SK-N-SH treated with all-trans-retinoic acid at 6 μM for 48 hours (cell line): ENCODE data around the gene HCFC1R1.
A peak's percentile ranks its signal among the peaks of the same experiment; 100 is the strongest.

ENCODE experiments used
- ATAC-seq: fragments of 200-7000 bp; cut with Tn5 transposase; 3 replicates; pipeline ENCODE4 v1.9.1; 2020; ENCODE audit warnings: mild to moderate bottlenecking, moderate library complexity
- ARNTL ChIP-seq: fragments of 450-650 bp; formaldehyde crosslinking; IDR thresholded peaks from 2 replicates; pipeline ENCODE4 v1.5.0; 2020; ENCODE audit warnings: low read depth, mild to moderate bottlenecking, moderate library complexity, borderline replicate concordance
- BACH2 ChIP-seq: fragments of 250-450 bp; sonication (Bioruptor Pico); IDR thresholded peaks from 2 replicates; pipeline ENCODE4 v1.9.0; 2021; ENCODE audit warnings: mild to moderate bottlenecking, borderline replicate concordance
- CSDC2 ChIP-seq: fragments of 250-450 bp; sonication (Bioruptor Pico); IDR thresholded peaks from 2 replicates; pipeline ENCODE4 v1.5.0; 2020; ENCODE audit warnings: mild to moderate bottlenecking, moderate library complexity
- GLIS3 ChIP-seq: fragments of 250-450 bp; sonication (Bioruptor Pico); IDR thresholded peaks from 2 replicates; pipeline ENCODE4 v1.5.0; 2020; ENCODE audit warnings: mild to moderate bottlenecking, moderate library complexity
- ISL1 ChIP-seq: fragments of 250-450 bp; sonication (Bioruptor Pico); IDR thresholded peaks from 2 replicates; pipeline ENCODE4 v2.1.2; 2022; ENCODE audit warnings: mild to moderate bottlenecking, moderate library complexity
- OSR1 ChIP-seq: fragments of 250-450 bp; sonication (Bioruptor Pico); IDR thresholded peaks from 2 replicates; pipeline ENCODE4 v1.8.0; 2022; ENCODE audit warnings: moderate library complexity, mild to moderate bottlenecking, inconsistent platforms
- PPARA ChIP-seq: fragments of 250-450 bp; sonication (Bioruptor Pico); IDR thresholded peaks from 2 replicates; pipeline ENCODE4 v1.5.0; 2020; ENCODE audit warnings: mild to moderate bottlenecking, borderline replicate concordance
- SNAI2 ChIP-seq: fragments of 250-450 bp; sonication (Bioruptor Pico); IDR thresholded peaks from 2 replicates; pipeline ENCODE4 v1.5.0; 2020; ENCODE audit warnings: mild to moderate bottlenecking, moderate library complexity
- TCF4 ChIP-seq: fragments of 250-450 bp; sonication (Bioruptor Pico); IDR thresholded peaks from 2 replicates; pipeline ENCODE4 v1.8.0; 2021; ENCODE audit warnings: mild to moderate bottlenecking, moderate library complexity, borderline replicate concordance
- TOX ChIP-seq: fragments of 250-450 bp; sonication (Bioruptor Pico); IDR thresholded peaks from 2 replicates; pipeline ENCODE4 v1.8.0; 2021; ENCODE audit warnings: mild to moderate bottlenecking, moderate library complexity, borderline replicate concordance
- ZC3H10 ChIP-seq: fragments of 250-450 bp; sonication (Bioruptor Pico); IDR thresholded peaks from 2 replicates; pipeline ENCODE4 v1.5.1; 2021; ENCODE audit warnings: mild to moderate bottlenecking, moderate library complexity
- ZFP3 ChIP-seq: fragments of 250-450 bp; sonication (Bioruptor Pico); IDR thresholded peaks from 2 replicates; pipeline ENCODE4 v1.5.0; 2020; ENCODE audit warnings: mild to moderate bottlenecking, moderate library complexity
- ZFP30 ChIP-seq: fragments of 450-650 bp; formaldehyde crosslinking; IDR thresholded peaks from 2 replicates; pipeline ENCODE4 v1.5.0; 2022; ENCODE audit warnings: mild to moderate bottlenecking, moderate library complexity
- ZNF565 ChIP-seq: fragments of 450-650 bp; formaldehyde crosslinking; conservative IDR thresholded peaks from 2 replicates; pipeline ENCODE4 v1.5.0; 2020; ENCODE audit warnings: low read depth, mild to moderate bottlenecking, moderate library complexity
- ZNF70 ChIP-seq: fragments of 450-650 bp; formaldehyde crosslinking; IDR thresholded peaks from 2 replicates; pipeline ENCODE4 v1.5.0; 2020; ENCODE audit warnings: mild to moderate bottlenecking, moderate library complexity
- ZNF8 ChIP-seq: fragments of 450-650 bp; formaldehyde crosslinking; IDR thresholded peaks from 2 replicates; pipeline ENCODE4 v1.5.0; 2020; ENCODE audit warnings: mild to moderate bottlenecking, moderate library complexity
- TF ChIP-seq, protein P1 (sequence below): fragments of 250-450 bp; sonication (Bioruptor Pico); IDR thresholded peaks from 2 replicates; pipeline ENCODE4 v1.5.1; 2021; ENCODE audit warnings: mild to moderate bottlenecking, moderate library complexity
- TF ChIP-seq, protein P2 (sequence below): fragments of 250-450 bp; sonication (Bioruptor Pico); IDR thresholded peaks from 2 replicates; pipeline ENCODE4 v1.5.1; 2020; ENCODE audit warnings: low read depth, mild to moderate bottlenecking, moderate library complexity
- TF ChIP-seq, protein P3 (sequence below): fragments of 250-450 bp; sonication (Bioruptor Pico); IDR thresholded peaks from 2 replicates; pipeline ENCODE4 v1.8.0; 2021; ENCODE audit warnings: low read depth, mild to moderate bottlenecking, moderate library complexity, borderline replicate concordance
- TF ChIP-seq, protein P4 (sequence below): fragments of 250-450 bp; sonication (Bioruptor Pico); IDR thresholded peaks from 2 replicates; pipeline ENCODE4 v1.5.0; 2020; ENCODE audit warnings: mild to moderate bottlenecking, moderate library complexity
- TF ChIP-seq, protein P5 (sequence below): fragments of 250-450 bp; sonication (Bioruptor Pico); IDR thresholded peaks from 2 replicates; pipeline ENCODE4 v1.8.0; 2020; ENCODE audit warnings: mild to moderate bottlenecking, moderate library complexity, borderline replicate concordance

The HCFC1R1 gene

DNA sequence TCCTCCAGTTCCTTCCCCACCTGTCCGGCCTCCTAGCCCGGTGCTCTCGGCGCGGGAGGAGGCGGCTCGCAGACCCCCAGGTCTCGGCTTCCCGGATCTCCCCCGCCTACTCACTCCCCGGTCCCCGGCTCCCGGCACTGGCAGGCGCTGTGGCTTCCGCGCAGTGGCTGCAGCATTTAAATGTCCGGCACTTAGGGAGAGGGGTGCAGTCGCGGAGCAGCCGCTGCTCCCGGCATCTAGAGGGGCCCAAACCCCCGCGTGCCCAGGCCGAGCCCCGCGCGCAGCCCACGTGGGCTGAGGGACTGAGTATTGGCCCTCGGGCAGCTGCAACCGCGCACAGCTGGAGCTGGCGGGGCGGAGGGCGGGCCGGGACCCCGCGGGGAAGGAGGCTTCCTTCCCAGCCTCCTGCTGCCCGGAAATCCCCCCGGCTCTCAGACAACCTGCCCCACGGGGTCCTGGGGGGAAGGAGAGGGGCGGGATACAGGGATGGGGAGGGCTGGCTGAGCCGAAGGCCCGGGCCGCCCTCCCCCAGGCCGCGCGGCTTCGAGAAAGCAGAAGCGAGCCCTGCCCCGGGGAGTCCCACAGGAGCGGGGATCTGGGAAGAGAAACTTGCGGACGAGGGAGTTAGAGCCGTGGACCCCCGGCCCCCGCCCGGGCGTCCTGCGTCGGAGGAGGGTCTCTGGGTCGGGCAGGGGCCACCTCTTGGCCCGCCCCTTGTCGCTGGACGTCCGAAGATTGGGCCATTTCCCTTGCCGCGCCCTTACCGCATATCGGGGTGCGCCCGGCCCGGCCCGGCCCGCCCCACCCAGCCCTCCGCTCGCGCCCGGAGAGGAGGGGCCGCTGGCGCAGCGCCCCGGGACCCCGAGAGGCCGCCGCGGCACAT lies 22.3 kb upstream of the HCFC1R1 start, which contains the start of gene MMP25:
Gene MMP25, plus strand, starts transcription at position 804 of the 883 bp plus-strand sequence. CDS start 357 bp downstream, outside the sequence.
- no peak for TF ChIP-seq GLIS3 (CRISPR knock-in tag)
- no peak for TF ChIP-seq ZNF70 (CRISPR knock-in tag)
- TF ChIP-seq, protein P1, sequence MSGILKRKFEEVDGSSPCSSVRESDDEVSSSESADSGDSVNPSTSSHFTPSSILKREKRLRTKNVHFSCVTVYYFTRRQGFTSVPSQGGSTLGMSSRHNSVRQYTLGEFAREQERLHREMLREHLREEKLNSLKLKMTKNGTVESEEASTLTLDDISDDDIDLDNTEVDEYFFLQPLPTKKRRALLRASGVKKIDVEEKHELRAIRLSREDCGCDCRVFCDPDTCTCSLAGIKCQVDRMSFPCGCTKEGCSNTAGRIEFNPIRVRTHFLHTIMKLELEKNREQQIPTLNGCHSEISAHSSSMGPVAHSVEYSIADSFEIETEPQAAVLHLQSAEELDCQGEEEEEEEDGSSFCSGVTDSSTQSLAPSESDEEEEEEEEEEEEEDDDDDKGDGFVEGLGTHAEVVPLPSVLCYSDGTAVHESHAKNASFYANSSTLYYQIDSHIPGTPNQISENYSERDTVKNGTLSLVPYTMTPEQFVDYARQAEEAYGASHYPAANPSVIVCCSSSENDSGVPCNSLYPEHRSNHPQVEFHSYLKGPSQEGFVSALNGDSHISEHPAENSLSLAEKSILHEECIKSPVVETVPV (CRISPR knock-in tag) = no peak
- TF ChIP-seq ZC3H10 (CRISPR knock-in tag) = no peak
- peak; percentile 50 for ATAC-seq

DNA sequence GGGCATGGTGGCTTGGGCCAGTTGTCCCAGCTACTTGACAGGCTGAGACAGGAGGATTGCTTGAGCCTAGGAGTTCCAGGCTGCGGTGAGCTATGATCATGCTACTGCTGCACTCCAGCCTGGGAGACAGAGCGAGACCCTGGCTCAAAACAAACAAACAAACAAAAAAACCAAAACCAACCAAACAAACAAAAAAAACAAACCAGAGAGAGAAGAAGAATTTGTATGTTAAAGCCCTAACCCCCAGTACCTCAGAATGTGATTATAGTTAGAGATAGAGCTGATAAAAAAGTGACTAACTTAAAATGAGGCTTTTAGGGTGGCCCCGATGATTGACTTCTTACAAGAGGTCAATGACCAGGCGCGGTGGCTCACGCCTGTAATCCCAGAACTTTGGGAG lies 21.0 kb upstream of the HCFC1R1 start:
- TF ChIP-seq OSR1 (CRISPR knock-in tag) (no peak), ZNF70 (CRISPR knock-in tag) (no peak), BACH2 (CRISPR knock-in tag) (no peak), CSDC2 (CRISPR knock-in tag) (no peak), ARNTL (no peak), ZFP3 (CRISPR knock-in tag) (no peak), SNAI2 (no peak)
- TF ChIP-seq, protein P2, sequence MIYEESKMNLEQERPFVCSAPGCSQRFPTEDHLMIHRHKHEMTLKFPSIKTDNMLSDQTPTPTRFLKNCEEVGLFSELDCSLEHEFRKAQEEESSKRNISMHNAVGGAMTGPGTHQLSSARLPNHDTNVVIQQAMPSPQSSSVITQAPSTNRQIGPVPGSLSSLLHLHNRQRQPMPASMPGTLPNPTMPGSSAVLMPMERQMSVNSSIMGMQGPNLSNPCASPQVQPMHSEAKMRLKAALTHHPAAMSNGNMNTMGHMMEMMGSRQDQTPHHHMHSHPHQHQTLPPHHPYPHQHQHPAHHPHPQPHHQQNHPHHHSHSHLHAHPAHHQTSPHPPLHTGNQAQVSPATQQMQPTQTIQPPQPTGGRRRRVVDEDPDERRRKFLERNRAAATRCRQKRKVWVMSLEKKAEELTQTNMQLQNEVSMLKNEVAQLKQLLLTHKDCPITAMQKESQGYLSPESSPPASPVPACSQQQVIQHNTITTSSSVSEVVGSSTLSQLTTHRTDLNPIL (CRISPR knock-in tag) = no peak
- TF ChIP-seq, protein P1 (CRISPR knock-in tag) = no peak
- TF ChIP-seq, protein P3, sequence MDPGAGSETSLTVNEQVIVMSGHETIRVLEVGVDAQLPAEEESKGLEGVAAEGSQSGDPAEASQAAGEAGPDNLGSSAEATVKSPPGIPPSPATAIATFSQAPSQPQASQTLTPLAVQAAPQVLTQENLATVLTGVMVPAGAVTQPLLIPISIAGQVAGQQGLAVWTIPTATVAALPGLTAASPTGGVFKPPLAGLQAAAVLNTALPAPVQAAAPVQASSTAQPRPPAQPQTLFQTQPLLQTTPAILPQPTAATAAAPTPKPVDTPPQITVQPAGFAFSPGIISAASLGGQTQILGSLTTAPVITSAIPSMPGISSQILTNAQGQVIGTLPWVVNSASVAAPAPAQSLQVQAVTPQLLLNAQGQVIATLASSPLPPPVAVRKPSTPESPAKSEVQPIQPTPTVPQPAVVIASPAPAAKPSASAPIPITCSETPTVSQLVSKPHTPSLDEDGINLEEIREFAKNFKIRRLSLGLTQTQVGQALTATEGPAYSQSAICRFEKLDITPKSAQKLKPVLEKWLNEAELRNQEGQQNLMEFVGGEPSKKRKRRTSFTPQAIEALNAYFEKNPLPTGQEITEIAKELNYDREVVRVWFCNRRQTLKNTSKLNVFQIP (CRISPR knock-in tag) = no peak
- ATAC-seq = no peak

DNA sequence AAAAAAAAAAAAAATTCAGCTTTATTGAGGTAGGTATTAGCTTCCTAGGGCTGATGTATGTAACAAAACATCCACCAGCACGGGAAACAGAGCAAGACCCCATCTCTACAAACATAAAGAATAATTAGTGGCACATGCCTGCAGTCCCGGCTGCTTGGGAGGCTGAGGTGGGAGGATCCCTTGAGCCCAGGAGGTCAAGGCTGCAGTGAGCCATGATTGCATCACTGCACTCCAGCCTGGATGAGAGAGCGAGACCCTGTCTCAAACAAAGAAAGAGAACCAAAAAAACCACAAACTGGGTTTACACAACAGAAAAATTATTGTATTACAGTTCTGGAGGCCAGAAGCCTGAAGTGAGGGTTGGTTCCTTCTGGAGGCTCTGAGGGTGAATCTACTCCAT lies 18.6 kb upstream of the HCFC1R1 start:
- ATAC-seq = no peak
- TF ChIP-seq GLIS3 (CRISPR knock-in tag) (no peak), PPARA (CRISPR knock-in tag) (no peak), ZNF8 (no peak), TCF4 (CRISPR knock-in tag) (no peak), ISL1 (CRISPR knock-in tag) (no peak), OSR1 (CRISPR knock-in tag) (no peak), ZFP3 (CRISPR knock-in tag) (no peak), TOX (CRISPR knock-in tag) (no peak), SNAI2 (no peak), ZNF565 (CRISPR knock-in tag) (no peak), BACH2 (CRISPR knock-in tag) (no peak), ZFP30 (no peak), CSDC2 (CRISPR knock-in tag) (no peak)
- TF ChIP-seq, protein P1 (CRISPR knock-in tag) = no peak
- TF ChIP-seq, protein P4, sequence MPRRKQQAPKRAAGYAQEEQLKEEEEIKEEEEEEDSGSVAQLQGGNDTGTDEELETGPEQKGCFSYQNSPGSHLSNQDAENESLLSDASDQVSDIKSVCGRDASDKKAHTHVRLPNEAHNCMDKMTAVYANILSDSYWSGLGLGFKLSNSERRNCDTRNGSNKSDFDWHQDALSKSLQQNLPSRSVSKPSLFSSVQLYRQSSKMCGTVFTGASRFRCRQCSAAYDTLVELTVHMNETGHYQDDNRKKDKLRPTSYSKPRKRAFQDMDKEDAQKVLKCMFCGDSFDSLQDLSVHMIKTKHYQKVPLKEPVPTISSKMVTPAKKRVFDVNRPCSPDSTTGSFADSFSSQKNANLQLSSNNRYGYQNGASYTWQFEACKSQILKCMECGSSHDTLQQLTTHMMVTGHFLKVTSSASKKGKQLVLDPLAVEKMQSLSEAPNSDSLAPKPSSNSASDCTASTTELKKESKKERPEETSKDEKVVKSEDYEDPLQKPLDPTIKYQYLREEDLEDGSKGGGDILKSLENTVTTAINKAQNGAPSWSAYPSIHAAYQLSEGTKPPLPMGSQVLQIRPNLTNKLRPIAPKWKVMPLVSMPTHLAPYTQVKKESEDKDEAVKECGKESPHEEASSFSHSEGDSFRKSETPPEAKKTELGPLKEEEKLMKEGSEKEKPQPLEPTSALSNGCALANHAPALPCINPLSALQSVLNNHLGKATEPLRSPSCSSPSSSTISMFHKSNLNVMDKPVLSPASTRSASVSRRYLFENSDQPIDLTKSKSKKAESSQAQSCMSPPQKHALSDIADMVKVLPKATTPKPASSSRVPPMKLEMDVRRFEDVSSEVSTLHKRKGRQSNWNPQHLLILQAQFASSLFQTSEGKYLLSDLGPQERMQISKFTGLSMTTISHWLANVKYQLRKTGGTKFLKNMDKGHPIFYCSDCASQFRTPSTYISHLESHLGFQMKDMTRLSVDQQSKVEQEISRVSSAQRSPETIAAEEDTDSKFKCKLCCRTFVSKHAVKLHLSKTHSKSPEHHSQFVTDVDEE = no peak
- TF ChIP-seq, protein P5, sequence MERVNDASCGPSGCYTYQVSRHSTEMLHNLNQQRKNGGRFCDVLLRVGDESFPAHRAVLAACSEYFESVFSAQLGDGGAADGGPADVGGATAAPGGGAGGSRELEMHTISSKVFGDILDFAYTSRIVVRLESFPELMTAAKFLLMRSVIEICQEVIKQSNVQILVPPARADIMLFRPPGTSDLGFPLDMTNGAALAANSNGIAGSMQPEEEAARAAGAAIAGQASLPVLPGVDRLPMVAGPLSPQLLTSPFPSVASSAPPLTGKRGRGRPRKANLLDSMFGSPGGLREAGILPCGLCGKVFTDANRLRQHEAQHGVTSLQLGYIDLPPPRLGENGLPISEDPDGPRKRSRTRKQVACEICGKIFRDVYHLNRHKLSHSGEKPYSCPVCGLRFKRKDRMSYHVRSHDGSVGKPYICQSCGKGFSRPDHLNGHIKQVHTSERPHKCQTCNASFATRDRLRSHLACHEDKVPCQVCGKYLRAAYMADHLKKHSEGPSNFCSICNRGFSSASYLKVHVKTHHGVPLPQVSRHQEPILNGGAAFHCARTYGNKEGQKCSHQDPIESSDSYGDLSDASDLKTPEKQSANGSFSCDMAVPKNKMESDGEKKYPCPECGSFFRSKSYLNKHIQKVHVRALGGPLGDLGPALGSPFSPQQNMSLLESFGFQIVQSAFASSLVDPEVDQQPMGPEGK (CRISPR knock-in tag) = no peak
- TF ChIP-seq, all 23 proteins: peak for 0
